ENCODE measurements around the gene ZFHX3. TPM values are rescaled to one million over a fixed set of nuclear protein-coding genes. Genes with fewer than 3 reads are reported as not detected.

Gene ZFHX3
- total RNA-seq, 2 experiments from 2014 or later = 0.15 to 0.32 TPM

DNA sequence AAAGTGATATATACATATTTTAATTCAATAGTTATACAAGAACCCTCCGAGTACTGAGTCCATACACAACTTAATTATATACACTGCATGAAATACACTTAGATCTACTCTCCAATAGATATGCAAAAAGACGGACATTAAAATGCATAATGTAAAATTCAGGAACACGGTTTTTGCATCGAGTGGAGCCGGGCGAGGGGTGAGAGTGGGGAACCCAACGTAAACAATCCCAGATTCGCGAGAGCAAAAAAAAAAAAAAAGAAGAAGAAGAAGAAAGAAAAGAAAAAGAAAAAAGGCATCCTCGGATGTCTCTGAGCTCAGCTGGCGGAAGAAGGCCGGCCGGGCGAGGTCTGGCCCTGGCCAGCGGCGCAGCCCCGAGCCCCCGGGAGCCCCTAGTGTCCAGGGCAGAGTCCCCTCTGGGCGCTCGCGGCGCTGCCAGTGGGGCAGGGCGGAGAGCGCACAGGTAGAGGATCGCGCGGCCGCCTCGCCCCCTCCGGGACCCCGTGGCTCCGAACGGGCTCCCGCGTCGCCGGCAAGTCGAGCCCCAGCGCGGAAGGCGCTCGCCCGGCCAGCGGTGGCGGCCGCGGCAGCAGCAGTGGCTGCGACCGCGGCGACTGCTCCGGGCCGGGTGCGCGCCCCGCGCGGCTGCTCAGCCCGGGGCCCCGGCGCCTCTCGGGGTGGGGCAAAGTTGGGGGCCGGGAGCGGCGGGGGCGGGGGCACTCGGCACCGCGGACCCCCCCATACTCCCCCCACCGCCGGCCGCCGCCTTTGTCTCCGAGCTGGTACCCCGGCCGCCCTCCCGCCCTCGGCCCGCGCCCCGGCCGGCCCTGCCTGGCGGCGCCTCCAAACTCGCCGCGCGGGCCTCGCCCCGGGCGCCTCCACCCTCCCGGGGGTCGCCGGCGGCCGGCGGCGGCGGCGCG is 9.6 kb upstream of the ZFHX3 start:
- CTCF ChIA-PET = no interaction called here

DNA sequence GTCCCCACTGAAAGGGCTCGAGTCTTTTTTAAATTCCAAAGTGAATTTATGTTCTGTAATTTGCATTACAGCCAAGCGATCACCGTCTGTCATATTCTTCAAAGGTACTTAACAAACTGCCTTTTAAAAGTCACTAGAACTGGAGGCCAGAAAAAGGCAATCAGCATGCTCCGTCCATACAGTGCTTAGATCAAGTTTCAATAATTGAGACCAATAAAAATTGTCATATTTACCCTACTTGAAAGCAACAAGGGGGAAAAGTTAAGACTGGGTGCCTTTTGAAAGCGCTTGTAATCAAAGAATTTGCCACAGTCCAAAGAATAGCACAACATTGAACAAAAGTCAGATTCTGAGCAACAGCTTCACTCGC is 9.0 kb upstream of the ZFHX3 start:
- CTCF ChIA-PET = no interaction called here
- POLR2A ChIA-PET = no interaction called here

More for the DNA sequence above, 9.6 kb upstream of the ZFHX3 start:
- POLR2A ChIA-PET = no interaction called here

DNA sequence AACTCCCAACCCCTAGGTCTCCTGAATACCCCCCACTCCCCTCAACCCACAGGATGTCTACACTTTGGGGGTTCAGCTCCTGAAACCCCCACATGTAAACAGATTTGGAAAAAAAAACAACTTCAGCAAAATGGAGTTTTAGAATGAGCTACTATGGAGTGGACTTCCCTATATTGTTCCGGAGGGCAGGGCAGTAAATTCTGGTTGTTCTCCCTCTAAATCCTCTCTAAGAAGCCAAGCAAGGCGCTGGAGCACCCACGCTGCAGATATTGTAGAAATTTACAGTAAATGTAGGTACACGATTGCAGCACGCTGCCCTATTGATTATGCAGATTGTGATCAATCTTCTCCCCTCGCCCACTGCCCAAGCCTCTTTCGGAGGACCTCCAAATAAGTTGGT is 8.5 kb upstream of the ZFHX3 start:
- ChIA-PET POLR2A (no interaction called here), CTCF (no interaction called here)

DNA sequence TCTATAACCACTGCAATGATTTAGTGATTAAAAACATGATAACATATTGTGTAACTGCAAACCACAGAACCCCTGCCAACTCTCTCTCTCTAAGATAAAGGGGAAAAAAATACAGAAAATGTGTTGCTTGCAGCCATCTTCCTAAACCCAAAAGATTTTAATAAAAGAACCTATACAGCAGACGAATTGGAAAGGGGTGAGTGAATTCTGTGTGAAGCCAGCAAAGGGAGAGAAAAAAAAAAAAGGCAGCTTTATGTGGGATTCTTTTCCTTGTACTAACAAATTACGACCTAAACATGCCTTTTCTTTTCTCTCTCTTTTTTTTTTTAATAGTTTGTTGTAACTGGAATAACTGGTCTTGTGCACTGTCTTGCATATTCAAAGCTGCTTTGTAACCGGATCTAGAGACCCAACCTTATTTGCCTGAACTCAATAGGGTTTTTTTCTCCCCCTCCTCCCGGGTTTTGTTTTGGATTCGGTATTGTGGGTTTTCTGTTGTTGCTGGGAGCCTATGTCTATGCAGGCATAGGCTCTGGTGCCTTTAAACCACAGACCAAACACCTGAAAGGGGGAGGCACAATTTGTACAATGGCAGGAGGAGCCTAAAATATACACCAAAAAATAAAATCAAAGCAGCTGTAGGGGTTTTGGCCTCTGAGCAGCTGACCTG is 7.0 kb upstream of the ZFHX3 start:
- CTCF ChIA-PET = no interaction called here

DNA sequence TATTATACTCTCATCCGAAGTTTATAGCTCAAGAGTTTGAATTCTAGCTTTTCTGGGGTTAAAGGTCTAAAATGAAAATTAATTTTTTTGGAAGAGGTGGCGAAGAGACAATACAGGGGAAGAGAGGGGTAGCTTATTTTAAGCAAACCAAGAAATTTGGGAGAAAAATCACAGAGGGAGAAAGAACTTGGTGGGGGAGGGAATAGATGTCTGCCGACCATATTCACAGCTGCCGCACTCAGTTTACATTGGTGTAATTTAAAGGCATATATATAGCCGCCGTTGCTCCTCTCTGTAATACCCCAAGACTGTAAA is 6.5 kb upstream of the ZFHX3 start:
- CTCF ChIA-PET = no interaction called here
- POLR2A ChIA-PET = no interaction called here

More for the DNA sequence above, 7.0 kb upstream of the ZFHX3 start:
- POLR2A ChIA-PET = no interaction called here

DNA sequence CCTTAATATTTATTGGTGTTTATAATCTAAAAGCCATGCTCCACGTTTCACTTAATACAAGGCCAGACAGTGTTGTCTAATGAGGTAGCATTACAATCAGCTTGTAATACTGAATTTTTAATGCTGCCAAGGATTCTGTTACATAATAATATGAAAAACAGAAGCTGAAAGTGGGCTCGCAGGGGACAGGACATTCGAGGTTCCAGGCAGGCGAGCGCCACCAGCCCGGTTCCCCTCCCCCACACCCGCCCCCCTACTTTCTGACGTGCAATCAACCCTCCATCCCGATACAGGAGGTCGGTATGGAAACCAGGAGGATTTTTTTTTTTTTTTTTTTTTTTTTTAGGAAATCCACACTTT is 6.2 kb upstream of the ZFHX3 start:
- POLR2A ChIA-PET = no interaction called here
- CTCF ChIA-PET = no interaction called here

DNA sequence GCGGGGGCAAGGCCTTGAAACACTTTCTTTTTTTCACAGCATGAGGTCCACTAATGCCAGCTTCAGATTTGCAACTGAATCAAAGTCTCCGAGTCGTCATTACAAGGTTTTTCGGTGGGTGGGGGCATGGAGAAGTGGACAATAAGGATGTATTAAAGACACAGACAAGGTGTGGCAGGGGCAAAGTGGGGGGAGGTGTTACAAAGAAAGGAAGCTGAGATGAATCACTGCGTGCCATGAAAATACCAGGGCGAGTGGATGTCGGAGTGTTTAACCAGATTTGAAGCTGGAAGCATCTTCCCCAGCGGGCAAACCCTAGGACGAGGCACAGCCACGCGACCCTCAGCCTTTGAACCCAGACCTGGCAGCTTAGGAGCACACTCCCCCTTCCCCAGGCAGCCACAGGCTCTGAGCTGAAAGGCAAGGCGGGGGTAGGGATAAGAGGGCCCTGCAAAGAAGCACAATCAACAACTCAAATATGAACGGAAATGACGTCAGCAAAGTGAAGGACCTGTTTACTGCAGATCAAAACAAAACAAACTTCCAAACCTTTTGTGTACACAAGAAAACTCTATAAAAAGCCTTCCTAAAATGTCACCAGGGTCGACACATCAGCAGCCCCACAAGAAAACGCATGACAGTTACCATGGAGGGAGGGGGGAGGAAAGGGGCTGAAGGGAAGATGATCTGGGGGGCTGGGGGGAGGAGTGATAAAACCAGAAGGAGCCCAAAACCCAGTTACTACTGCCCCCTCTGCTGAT is 5.6 kb upstream of the ZFHX3 start:
- ChIA-PET POLR2A (no interaction called here), CTCF (no interaction called here)

DNA sequence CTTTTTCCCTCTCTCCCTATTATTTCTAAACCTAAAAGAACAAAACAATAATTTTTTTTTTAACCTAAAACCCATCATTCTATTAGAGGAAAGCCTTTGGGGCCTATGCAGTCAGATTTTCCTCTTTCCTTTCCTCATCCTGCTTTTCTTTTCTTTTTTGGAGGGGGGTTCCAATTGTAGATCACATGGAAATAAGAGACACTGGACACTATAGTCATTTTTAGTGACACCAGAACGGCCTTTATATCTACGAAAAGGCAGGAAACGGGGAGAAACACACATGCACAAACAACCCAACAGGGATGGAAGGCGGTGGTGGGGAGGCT is 5.1 kb upstream of the ZFHX3 start:
- ChIA-PET POLR2A (no interaction called here), CTCF (no interaction called here)

DNA sequence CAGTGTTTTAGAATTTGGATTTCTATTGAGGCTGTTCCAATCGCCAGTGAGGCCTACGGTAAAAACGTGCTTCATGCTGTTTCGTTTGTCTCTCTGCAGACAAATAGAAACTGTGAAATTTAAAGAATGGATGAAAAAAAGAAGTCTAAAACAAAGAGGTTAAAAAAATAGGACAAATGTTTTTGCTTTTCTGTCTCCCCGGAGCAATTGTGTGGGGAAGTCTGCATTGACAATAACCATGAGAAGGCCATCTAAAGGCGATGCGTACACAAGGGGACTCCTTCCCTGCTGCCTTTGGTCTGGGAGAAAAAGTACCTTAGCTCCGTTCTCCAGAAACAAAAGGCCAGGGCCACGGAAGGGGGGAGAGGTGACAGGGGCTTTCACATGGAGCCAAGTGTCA is 4.6 kb upstream of the ZFHX3 start:
- CTCF ChIA-PET = no interaction called here
- POLR2A ChIA-PET = no interaction called here

DNA sequence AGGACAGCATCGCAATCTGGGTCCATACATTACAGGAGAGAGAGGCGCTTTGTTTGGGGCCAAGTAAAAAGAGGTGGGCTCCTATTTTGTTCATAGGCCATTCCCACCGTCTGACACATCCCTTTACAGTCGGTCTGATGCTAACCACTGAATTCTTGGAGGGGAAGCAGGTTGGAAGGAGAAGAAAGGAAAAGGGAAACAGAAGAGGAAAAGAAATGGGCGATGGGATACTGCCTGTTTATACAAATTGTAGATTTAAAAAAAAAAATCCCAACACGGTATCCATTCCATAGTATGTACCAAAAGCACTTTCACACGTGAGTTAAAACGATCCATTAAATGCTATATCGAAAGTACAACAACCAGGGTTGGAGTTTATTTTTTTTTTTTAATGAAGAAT is 4.0 kb upstream of the ZFHX3 start:
- POLR2A ChIA-PET = no interaction called here

DNA sequence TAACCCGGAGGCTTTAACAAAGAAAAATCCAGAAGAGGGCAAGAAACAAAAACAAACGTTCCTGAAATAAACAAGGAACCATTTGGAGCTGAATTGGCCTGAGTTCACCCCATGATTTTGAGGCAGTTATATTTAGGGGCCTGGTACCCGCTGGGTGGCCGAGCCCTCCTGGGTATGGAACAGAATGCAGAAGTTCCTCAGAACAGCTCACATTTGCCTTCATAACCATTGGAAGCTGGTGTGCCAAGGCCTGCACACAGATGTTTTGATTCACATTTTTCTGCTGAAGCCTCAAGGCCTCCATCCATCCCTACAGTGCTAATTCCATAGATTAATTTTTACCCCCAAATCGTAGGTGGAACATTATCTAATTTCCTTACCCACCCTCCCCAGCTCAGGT is 3.3 kb upstream of the ZFHX3 start:
- CTCF ChIA-PET = no interaction called here
- POLR2A ChIA-PET = no interaction called here

More for the DNA sequence above, 4.0 kb upstream of the ZFHX3 start:
- CTCF ChIA-PET = no interaction called here

DNA sequence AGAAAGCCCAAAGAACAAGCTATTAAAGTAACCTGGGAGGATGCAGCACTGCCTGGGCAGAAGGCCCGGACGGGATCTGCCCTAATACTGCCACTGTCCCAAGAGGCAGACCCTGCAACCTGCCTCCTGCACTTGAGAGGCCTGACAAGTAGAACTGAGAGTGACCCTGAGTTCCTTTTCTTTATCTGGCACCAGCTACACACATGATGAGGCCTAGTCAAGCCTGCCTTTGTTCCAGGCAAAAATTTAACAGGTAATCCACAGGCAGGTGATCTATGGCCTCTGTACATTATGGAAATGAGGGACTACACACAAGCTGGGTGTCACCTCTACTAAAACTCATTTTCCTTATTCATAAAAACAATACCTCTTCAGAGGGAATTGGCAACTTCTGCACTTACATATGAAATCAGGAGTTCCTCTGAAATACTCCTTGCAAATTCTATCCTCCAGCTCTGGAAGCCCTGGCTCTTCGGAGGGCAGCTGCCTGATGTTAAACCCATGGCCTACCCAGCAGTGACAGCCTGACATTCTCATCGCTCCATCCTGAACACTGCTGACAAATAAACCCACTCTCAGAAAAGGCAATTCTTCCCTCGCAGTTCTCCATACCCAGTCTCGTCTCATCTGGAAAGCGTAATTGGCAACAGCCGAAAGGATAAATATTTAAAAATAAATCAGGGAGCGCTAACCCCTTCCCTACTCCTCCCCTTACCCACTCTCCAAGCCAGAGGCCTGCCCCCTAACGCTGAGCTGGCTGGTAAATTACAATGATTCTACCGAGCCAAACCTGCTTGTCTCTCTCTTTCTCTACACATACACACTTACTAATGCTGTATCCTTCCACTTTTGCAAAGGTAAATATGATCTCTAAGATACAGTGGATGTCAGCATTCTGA is 2.5 kb upstream of the ZFHX3 start:
- POLR2A ChIA-PET = no interaction called here
- CTCF ChIA-PET = no interaction called here

DNA sequence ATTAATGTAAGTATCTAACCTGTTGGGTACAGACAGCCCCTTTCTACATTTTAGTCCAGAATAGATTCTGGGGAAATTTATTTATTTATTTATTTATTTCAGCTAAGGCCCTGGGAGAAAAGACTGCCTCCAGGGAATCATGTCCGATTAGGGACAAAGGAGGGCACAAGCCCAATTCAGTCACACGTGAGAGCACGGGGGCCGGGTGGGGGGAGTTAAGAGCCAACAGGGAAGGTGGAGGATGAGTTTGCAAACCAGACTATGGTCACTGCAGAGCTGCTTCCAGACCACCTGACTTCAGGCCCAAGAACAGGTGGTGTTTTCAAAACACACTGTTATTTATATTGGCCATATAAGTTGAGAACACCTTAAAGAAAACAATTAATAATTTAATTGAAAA is 1.6 kb upstream of the ZFHX3 start:
- ChIA-PET POLR2A (no interaction called here), CTCF (no interaction called here)

DNA sequence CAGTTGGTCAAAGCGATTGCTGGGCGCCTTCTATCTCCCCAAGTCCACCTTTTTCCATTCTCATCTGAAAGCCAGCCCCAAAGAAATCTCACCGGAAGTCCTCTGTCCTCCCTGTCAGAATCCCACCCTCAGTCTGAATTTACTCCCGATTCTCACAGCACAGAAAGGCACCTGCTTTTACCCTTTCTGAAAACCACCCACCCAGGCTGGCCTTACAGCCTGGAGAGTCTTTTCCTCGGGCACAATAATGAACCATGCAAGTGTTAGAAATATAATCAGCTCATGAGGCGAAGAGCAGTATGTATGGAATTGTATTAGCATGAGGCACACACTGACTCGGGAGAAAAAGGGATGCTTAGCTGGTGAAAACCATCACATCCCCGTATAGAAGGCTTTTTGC is 1.2 kb upstream of the ZFHX3 start:
- POLR2A ChIA-PET = no interaction called here
- CTCF ChIA-PET = no interaction called here

DNA sequence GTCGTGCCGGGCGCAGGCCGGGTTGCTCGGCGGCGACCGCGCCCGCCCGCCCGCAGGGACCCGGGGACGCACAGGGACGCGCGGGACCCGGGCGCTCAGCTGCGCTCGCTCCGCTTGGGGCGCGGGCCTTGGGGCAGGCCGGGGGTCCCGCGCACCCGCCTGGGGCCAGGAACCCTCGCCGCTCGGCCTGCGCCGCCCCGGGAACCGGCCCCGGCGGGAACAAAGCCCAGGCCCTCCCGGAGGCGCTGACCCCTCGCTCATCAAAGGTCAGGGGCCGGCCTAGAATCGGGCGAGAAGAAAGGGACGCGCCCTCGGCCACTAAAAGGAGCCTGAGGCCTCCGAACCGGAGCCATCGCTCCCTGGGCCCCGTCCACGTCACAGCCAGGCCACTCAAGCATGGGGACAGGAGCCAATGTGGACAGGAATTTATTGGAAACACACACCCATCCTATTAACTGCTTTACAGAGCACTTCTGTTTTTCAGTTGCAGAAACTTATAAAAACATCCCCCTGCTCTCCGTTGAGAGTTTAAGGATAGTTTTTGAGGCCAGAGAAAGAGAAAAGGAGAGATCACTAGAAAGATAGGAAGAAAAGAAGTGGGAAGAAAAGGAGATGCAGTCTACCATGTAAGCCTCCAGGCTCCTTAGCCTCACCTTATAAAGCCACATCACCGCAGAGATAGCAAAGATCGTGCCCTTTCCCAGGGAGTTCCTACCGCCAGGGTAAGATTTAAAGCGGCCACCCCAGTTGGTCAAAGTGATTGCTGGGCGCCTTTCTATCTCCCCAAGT is 558 bp upstream of the ZFHX3 start:
- POLR2A ChIA-PET = no interaction called here
- CTCF ChIA-PET = no interaction called here

DNA sequence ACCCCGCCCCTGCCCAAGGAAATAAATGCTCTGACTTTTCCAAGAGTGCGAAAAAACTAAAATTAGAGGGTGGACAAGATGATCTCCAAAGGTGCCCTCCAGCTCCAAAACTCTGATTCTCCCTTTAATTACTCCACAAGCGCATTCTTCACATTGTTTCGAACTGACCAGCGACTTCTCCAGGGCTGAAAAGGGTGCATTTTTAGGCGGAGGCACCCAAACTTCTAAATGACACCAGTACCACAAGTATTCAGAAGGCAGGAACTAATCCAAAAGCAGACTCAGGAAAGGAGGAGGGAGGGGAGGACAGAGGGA is 750 bp downstream of the ZFHX3 start:
- ChIA-PET POLR2A (no interaction called here), CTCF (no interaction called here)

DNA sequence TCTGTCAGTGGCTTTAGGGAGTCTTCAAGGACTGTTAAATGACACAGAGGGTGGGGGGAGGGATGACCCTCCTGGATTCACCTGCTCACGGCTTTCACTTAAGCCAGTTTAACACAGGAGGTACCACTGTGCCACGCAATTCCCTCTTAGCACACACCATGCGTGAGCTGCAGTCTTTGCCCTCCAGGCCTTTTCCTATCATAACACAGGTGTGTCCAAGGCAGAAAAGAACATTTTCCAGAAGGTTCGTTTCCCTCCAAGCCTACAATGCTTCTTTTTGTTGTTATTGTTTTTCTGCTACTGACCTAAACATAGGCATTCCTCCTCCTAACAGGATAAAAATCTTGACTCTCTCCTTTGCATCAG is 1.1 kb downstream of the ZFHX3 start:
- POLR2A ChIA-PET = no interaction called here
- CTCF ChIA-PET = no interaction called here

DNA sequence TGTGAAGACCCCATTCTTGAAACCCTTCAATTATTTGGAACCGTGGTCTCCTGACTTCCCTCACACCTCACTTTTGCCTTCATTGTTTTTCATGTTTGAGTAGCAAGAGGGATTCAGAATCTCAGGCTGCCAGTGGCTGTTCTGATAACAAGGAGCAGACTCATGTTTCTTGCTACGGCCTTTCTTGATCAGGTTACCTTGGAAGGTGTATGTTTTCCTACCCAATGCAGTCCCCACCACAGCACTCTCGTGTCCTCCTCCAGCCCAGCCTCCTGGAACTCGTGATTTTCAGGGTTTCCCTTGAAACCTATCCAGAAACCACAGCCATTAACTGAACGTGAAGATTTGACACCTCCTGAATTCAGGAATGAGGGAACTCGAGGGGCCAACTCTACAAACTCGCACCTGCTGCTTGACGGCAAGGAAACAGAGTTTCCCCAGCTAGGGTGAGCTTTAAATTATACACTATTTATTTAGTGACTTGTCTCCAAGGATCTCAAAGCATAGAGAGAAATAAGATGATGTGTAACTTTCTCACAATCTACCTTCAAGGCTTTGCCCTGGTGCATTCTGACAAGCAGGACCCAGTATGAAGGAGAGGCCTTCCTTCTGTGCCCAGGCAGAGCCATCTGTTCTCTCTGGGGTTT is 1.6 kb downstream of the ZFHX3 start:
- POLR2A ChIA-PET = no interaction called here

DNA sequence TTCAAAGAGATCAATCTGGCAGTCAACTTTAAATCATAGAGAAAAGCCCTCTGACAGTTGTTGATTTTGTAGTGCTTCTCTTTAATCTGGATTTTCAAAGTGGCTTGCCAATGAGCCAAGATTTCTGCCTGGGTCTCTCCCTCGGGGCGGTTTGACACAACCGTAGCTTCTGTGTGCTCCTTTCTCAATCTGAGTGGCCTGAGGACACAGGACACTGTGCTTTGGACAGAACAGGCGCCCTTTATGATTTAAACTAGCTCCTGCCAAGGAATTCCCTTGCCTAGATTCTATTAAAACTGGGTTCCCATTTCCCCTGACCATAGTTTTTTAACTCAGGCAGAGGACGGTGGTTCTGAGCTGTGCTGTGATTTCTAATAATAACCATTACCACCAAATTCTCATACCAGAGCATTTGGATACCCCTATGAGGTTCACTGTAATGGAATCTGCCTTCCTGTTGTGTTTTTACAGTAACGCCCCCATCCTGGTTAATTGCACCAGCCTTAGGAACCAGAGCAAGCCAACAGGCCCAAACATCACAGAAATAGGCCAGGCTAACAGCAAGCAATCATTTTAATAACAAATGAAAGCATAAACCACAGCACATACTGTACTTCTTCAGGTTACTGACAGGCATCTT is 4.0 kb downstream of the ZFHX3 start:
- ChIA-PET CTCF (no interaction called here), POLR2A (no interaction called here)

More for the DNA sequence above, 1.6 kb downstream of the ZFHX3 start:
- CTCF ChIA-PET = no interaction called here
